Ovary (tissue), 9 donors: Measurements from ENCODE around the gene C2orf78. TPM values are rescaled to one million over a fixed set of nuclear protein-coding genes. Genes with fewer than 3 reads are reported as not detected.

ENCODE experiments used
- DNase-seq, 5 donors: peaks; one replicate each; pipeline ENCODE4 v3.0.0-alpha.2; 2019 to 2020
- H3K27ac ChIP-seq, 2 donors: fragments of 200-600 bp; one replicate each; pipeline versions ENCODE4 v1.5.1 to v1.8.0; 2019 to 2022
- H3K27me3 ChIP-seq: fragments of 200-600 bp; one replicate; pipeline ENCODE4 v1.8.0; 2022
- H3K36me3 ChIP-seq: fragments of 200-600 bp; sonication (generic); one replicate; pipeline ENCODE4 v1.5.1; 2019
- H3K4me1 ChIP-seq: one replicate; pipeline ENCODE4 v1.8.1; 2013; ENCODE audit warnings: mild to moderate bottlenecking, moderate library complexity; ENCODE audit not compliant: insufficient read depth
- H3K4me3 ChIP-seq: fragments of 200-600 bp; sonication (generic); one replicate; pipeline ENCODE4 v1.5.1; 2017
- H3K9me3 ChIP-seq, 2 donors: fragments of 200-600 bp in 1 of 2; sonication (generic) in 1 of 2; one replicate each; pipeline versions ENCODE4 v1.5.1 to v1.8.1; 2013 to 2019; ENCODE audit warnings: mild to moderate bottlenecking in 1 of 2, moderate library complexity in 1 of 2
- EP300 ChIP-seq: sonication (generic); formaldehyde crosslinking; IDR thresholded peaks from one replicate; pipeline ENCODE4 v1.6.1; 2017; ENCODE audit warnings: antibody characterized with exemption
- POLR2A ChIP-seq: fragments of 450-650 bp; IDR thresholded peaks from one replicate; pipeline ENCODE4 v1.6.1; 2017; ENCODE audit warnings: antibody characterized with exemption, mild to moderate bottlenecking, moderate library complexity
- WGBS, 3 donors: extraction: QIAGEN DNeasy Blood & Tissue Kit in 1 of 3; methylation state at CpG; one replicate each; pipeline versions ENCODE4 v1.1.5 to v1.1.7; 2013 to 2017; 5-methylcytosine and 5-hydroxymethylcytosine counted together
- intact Hi-C, 4 donors: fragments of 100-400 bp; cut with DNase I; formaldehyde crosslinking; loops; one replicate each; pipeline versions ENCODE4 v1.11.0 to v1.15.1; 2022 to 2023
- polyA plus RNA-seq, 2 donors: library from polyadenylated mRNA; stranded (reverse); fragments of 200-250 nt in 1 of 2; fragments of 350-450 nt in 1 of 2; fragmentation: Illumina TruSeq in 1 of 2; extraction: RNeasy Lipid Tissue Mini Kit (QIAGEN cat#74804) in 1 of 2; gene quantifications; one replicate each; pipeline ENCODE4 v1.2.3, GENCODE V29; 2013 to 2014
- total RNA-seq, 7 donors: library from RNA; depleted of rRNA in 2 of 7; stranded (reverse); fragments of >200 nt in 2 of 7; fragmentation: NEBNext Ultra II Directional in 3 of 7; extraction: Animal tissue kit (Norgen Biotek cat#: 25700) in 3 of 7; gene quantifications; one replicate each; pipeline versions ENCODE4 v1.1.0 to v1.2.4, GENCODE V29; 2016 to 2023
- TF ChIP-seq, protein P1 (sequence below), 3 donors: fragments of 450-650 bp in 2 of 3; fragments of 200-600 bp in 1 of 3; IDR thresholded peaks; one replicate each; pipeline versions ENCODE4 v1.5.1 to v1.8.0; 2016 to 2022; ENCODE audit warnings: antibody characterized with exemption in 3 of 3, mild to moderate bottlenecking in 1 of 3
- donor health status: DM: no; HTN: no; CAD: no; lungs with moderate emphysema.
- donor health status: DM: no; HTN: no; CAD: no.
- donor health status: Bipolar disorder and iron deficiency.
- donor health status: DM: yes; HTN: yes; CAD: no.
- donor health status: DM: no; HTN: no; CAD: no.
- donor health status: DM: yes; HTN: yes; CAD: no.

Gene C2orf78
- total and polyA plus RNA-seq, 9 donors, result not detected

- no peaks in the 10 kb centered on the region for H3K36me3 ChIP-seq
- H3K4me1 ChIP-seq, result no peaks in the 10 kb centered on the region
- no peaks in the 10 kb centered on the region for H3K27me3 ChIP-seq
- WGBS, 3 donors, result 77 to 82% (median 82%) methylated on average over 1 of the region's 1 CpG
- no peaks in the 10 kb centered on the region for H3K9me3 ChIP-seq
- no peak overlapping the region for H3K4me3 ChIP-seq
- intact Hi-C loops, result no loop called here
- DNase-seq, result no peak
- no peak overlapping the region for H3K27ac ChIP-seq
- TF ChIP-seq EP300, result no peak
- TF ChIP-seq POLR2A, result no peak
- TF ChIP-seq, protein P1, sequence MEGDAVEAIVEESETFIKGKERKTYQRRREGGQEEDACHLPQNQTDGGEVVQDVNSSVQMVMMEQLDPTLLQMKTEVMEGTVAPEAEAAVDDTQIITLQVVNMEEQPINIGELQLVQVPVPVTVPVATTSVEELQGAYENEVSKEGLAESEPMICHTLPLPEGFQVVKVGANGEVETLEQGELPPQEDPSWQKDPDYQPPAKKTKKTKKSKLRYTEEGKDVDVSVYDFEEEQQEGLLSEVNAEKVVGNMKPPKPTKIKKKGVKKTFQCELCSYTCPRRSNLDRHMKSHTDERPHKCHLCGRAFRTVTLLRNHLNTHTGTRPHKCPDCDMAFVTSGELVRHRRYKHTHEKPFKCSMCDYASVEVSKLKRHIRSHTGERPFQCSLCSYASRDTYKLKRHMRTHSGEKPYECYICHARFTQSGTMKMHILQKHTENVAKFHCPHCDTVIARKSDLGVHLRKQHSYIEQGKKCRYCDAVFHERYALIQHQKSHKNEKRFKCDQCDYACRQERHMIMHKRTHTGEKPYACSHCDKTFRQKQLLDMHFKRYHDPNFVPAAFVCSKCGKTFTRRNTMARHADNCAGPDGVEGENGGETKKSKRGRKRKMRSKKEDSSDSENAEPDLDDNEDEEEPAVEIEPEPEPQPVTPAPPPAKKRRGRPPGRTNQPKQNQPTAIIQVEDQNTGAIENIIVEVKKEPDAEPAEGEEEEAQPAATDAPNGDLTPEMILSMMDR (IDR thresholded peaks at IDR 0.05), result no peak
Observed at GRCh38 chr2:73842739-73843019, 58.7 kb downstream of the C2orf78 start.

GRCh38 chr2:73844087-73844486 lies 60.1 kb downstream of the C2orf78 start:
- intact Hi-C loops, result no loop called here
- TF ChIP-seq, protein P1 (IDR thresholded peaks at IDR 0.05), result no peak
- TF ChIP-seq EP300 (no peak), POLR2A (no peak)
- no peak overlapping the region for H3K27ac ChIP-seq
- no peaks in the 10 kb centered on the region for H3K9me3 ChIP-seq
- no peak overlapping the region for H3K4me3 ChIP-seq
- no peaks in the 10 kb centered on the region for H3K4me1 ChIP-seq
- H3K27me3 ChIP-seq, result no peaks in the 10 kb centered on the region
- WGBS, 3 donors, result 63 to 68% (median 68%) methylated on average over 2 of the region's 2 CpGs
- no peaks in the 10 kb centered on the region for H3K36me3 ChIP-seq
- DNase-seq, result no peak

- DNase-seq, result no peak
- H3K4me3 ChIP-seq, result no peak overlapping the region
- H3K9me3 ChIP-seq, result no peaks in the 10 kb centered on the region
- 75 to 96% (median 95%) methylated on average over 2 of the region's 2 CpGs for WGBS, 3 donors
- H3K4me1 ChIP-seq, result no peaks in the 10 kb centered on the region
- H3K36me3 ChIP-seq, result no peaks in the 10 kb centered on the region
- H3K27ac ChIP-seq, result no peak overlapping the region
- no peak for TF ChIP-seq POLR2A
- TF ChIP-seq EP300, result no peak
- TF ChIP-seq, protein P1 (IDR thresholded peaks at IDR 0.05), result no peak
- intact Hi-C loops, result no loop called here
- no peaks in the 10 kb centered on the region for H3K27me3 ChIP-seq
Observed at GRCh38 chr2:73850009-73850408, 66.0 kb downstream of the C2orf78 start.

DNA sequence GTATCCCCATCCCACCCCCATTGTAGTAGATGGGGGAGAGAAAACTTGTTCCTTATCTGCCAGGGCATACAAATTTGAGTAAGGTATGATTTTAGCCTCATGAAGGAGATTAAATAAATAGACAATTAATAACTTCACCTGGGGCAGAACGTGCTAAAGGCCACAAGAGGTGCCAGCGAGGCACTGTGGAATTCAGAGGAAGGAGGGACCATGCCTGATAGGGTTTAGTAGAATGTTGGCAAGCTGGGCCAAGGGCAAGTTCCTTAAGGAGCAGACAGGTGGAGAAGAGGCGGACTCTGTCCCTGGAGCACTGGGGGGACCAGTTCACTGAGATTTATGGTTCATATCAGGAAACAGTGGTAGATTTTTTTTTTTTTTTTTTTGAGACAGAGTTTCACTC lies 67.3 kb downstream of the C2orf78 start:
- H3K27me3 ChIP-seq, result no peaks in the 10 kb centered on the region
- TF ChIP-seq, protein P1 (IDR thresholded peaks at IDR 0.05), result no peak
- TF ChIP-seq POLR2A (no peak), EP300 (no peak)
- no peaks in the 10 kb centered on the region for H3K9me3 ChIP-seq
- H3K4me3 ChIP-seq, result no peak overlapping the region
- H3K4me1 ChIP-seq, result no peaks in the 10 kb centered on the region
- intact Hi-C loops, result no loop called here
- no peak for DNase-seq
- WGBS, 3 donors, result 83 to 85% (median 84%) methylated on average over 3 of the region's 3 CpGs
- no peaks in the 10 kb centered on the region for H3K36me3 ChIP-seq
- H3K27ac ChIP-seq, result no peak overlapping the region

DNA sequence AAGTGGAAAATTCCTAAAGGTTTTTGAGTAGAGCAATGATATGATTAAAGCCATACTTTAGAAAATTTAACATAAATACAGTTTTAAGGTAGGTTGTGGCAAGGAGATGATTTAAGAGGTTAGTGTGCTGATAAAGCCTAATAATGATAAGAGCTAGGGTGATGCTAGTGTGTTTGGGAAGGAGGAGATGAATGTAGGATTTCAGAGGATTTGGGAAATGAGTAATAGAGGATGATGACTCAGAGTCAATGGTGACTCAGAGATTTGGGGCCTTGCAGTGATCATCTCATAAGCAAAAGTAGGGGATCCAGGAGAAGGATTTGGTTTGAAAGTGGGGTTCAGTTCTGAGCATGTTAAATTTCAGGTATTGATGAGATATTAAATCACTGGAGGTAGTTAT lies 68.0 kb downstream of the C2orf78 start:
- Histone ChIP-seq H3K36me3 (no peaks in the 10 kb centered on the region), H3K4me1 (no peaks in the 10 kb centered on the region), H3K27ac (no peak overlapping the region), H3K9me3 (no peaks in the 10 kb centered on the region), H3K4me3 (no peak overlapping the region), H3K27me3 (no peaks in the 10 kb centered on the region)
- intact Hi-C loops, result no loop called here
- DNase-seq, result no peak
- TF ChIP-seq, protein P1 (IDR thresholded peaks at IDR 0.05), result no peak
- TF ChIP-seq POLR2A, result no peak
- no peak for TF ChIP-seq EP300
